Measurements from ENCODE around the gene CNTNAP5.

Gene CNTNAP5

DNA sequence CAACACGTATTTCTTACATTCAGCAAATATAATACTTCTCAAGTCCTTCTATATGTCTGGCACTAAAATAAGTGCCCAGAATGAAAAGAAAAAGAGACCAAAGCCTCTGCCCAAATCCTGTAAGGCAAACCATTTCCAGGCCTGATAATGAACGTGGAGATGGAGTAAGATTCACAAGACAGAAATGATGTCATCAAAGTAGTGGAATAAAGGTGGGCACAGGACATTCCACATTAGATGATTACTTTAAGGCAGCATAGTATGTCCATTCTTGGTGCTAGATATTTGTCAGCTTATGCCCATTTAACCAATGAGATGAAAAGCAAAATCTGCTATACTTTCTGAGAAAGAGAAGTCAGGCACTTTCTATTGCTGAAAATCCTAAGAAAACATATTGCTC is 38.5 kb downstream of the CNTNAP5 start:
- no peak for DNase-seq (ENCODE audit: low read depth)

DNA sequence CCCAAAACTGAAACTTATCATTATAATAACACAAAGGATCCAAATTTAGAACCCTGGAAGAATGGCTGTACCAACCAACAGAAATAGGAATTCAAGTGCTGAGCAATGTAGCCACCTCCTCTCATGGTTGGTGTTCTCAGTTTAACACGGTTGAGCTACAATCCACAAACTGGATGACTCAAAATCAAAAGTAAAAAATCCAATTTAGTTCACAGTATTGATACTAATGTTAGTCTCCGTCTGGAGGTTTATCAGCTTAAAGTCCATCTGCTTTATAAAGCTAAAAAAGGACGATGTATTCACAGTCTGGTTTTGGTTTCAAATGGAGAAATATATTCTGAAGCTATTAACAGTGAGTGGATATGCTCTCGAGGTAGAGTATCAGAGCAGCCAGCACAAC is 40.5 kb downstream of the CNTNAP5 start:
- no peak for DNase-seq (ENCODE audit: low read depth)

DNA sequence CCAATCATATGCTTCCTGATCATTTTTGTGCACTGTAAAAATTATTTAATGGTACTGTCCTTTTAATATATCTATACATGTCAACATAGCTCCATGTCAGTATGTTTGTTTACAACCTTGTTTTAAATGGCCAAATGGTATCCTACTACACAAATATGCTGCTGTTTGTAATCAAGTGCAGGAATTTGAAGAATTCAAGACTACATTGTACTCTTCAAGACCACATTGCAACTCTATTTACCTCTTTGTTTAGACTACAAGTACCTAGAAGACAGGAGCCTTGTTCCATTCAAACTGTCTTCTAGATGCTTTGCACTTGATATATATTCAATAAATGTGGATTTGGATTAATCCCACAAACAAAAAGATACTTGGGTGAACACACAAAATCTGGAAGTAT is 41.7 kb downstream of the CNTNAP5 start:
- no peak for DNase-seq (ENCODE audit: low read depth)

DNA sequence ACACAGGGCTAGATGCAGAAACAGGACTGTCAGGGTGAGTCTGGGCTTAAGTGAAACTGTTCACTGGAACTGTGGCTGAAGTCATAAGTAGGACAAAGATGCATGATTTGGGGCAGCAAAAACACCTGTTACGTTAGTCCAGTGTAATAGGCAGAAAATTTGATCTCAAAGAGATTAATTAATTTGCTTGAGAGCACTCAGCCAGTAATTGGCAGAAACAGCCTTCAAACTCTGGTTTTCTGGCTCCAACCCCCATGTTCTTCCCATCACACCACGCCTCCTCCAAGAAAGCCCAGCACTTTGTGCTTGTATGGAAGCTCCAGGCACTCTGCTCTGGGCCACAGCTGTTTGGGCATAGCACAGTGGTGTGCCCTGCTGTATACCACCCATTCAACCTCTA is 54.0 kb downstream of the CNTNAP5 start:
- no peak for DNase-seq (ENCODE audit: low read depth)

DNA sequence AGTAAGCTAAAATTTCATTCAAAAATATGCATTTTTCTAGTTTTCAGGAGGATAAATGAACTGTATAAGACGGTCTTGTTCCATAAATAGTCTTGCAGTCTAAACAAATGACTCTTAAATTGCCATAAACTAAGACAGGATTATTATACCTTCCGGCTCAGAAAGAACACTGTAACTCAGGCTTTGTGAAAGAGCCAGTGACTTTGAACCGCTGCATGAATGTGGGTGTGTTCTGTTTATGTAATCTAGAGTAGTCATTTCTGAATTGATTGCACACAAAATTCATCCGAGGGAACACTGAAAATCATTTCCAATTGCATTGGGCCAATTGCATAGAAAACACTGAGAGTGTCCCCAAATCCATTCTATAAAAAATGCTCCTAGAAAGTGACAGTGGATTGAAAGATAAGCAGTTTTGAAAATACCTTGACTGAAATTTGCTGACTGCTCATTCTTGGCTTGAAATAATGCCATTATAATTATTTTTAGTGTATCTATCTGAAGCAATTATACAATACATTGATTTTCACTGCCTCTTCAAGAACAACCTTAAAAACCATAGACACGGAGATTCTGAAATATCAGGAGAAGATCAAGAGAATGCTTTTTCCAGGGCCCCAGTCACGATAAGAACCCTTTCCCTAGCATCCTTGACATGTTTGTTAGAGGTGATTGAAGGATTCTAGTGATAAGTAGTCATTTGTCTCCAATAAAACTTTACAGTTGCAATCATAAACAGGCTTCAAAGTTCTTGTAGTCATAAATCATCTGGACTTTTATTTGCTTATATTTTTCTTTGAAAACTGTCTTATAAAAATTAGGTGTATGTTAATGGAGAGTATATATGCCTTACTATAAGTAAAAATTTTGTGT is 55.4 kb downstream of the CNTNAP5 start:
- no peak for DNase-seq (ENCODE audit: low read depth)

DNA sequence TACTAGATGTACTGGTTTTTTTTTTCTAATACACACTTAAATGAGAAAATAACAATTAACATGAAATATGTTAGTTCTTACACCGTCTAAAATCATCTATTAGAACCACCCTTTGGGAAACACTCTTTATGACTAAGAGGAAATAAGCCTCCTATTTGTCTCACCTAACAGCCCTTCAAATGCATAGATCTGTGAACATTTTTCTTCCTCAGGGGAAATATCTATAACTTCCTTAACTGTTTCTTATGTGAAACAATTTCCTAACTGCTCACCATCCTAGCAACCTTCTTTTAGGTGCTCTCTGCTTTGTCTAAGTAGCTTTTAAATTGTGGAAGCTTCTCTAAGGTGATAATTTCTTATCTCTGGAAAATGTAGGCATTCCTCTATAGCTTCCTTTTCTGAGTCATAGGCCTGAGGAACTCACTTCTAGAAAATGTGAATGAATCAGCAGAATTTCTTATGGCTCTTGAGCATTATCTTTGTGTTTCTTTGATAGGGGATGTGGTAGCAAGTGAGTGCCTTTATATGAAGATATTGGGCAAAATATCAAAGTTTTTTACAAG is 56.1 kb downstream of the CNTNAP5 start:
- no peak for DNase-seq (ENCODE audit: low read depth)

DNA sequence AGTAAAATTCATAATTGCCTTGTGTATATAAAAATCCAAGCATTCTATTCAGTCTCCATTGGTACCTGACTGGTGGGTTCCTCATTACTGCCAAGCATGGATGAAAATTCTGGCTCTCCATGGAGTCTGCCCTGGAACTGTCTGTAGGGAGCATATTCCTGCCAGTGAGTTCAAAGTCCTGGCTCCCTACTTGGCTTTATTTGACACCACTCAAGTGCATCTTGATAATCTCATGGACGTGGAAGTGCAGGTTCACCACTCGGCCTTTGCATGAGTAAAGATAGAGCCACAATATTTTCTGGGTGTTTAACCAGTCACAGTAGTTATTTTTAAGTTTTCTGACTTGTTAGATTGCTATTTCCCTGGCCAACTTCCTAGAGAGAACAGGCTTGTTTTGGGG is 63.5 kb downstream of the CNTNAP5 start:
- no peak for DNase-seq (ENCODE audit: low read depth)

DNA sequence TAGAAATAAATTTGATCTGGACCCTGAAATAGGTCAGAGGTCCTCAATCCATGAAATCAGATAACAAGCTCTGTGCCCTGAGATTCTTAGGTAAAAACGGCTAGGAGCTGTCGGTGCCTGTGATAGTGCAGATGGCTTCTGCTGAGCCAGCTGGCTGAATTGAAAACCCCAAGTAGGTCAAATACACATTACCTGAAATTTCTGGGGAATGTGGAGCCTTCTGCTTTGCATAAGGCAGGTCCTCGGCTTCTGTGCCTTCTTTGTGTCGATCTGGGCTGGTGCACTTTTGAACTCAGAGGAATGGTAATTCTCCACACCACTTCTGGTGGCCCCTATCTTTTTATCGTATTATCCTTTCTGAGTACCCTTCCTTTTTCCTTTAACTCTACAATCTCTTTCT is 66.6 kb downstream of the CNTNAP5 start:
- DNase-seq (ENCODE audit: low read depth): no peak

DNA sequence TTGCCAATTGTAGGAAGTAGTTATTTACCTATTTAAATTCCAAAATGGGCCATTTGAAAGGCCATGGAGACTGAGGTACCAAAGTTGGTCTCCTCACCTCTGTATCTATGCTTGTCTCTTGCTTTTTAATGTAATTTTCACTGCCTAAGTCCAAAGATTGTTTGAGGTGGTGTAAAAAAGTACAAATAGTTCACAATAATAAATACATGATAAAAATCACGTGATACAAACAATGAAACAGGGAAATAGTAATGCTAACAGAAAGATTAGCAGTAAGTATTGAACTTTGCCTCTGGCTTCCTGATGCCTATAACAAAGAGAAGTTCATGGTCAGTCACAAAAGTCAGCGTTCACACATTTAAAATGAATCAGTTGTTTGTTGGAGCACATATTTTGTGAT is 67.6 kb downstream of the CNTNAP5 start:
- DNase-seq (ENCODE audit: low read depth): no peak

DNA sequence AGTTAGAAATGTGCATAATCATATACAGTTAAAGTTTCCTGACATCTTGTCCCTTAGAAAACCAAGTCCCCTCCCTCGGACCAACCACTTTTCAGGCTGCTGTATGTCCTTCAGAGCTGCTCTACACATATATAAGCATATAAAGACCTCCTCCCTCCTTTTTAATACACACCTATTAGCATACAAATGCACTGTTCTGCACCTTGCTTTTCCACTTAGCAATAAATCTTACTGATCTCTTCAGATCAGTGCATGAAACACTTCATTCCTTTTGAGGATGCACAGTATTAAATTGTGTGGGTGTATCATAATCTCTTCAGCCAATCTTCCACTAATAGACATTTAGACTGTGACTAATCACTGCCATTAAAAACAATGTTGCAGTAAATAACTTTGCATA is 79.8 kb downstream of the CNTNAP5 start:
- no peak for DNase-seq (ENCODE audit: low read depth)

DNA sequence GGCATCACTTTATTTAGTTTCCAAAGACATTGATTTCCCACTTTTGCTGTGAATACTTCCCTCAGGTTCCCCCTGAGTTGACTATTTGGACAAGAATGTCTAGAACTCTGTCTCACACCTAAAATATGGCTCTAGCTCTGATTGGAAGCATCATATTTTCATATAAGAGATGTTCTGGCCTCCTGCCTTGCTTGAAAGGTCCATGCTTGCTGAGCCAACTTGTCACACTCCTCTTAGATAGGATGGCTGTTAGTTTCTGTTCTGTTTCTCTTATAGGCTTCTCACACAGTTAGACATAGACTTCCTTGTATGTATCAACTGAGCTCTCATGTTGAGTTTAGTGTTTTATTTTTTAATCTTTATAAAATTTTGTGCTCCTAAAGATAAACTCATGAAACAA is 87.1 kb downstream of the CNTNAP5 start:
- no peak for DNase-seq (ENCODE audit: low read depth)

DNA sequence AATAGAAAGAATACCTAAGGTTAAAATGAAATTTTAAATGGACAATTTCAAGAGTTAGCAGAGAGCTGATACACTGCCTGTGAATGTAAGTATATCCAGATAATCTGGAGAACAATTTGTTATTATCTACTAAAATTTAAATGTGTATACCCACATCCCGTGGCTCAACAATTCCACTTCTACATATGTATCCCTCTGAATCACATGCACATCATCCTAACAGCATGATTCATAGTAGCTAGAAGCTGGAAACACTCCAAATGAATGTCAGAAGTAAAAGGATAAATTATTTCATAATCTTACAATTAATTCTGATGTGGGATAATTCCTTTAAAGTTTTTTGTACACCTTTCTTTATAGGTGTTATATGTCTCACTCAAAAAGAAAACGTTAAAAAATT is 87.9 kb downstream of the CNTNAP5 start:
- peak; percentile 4 for DNase-seq (ENCODE audit: low read depth)

DNA sequence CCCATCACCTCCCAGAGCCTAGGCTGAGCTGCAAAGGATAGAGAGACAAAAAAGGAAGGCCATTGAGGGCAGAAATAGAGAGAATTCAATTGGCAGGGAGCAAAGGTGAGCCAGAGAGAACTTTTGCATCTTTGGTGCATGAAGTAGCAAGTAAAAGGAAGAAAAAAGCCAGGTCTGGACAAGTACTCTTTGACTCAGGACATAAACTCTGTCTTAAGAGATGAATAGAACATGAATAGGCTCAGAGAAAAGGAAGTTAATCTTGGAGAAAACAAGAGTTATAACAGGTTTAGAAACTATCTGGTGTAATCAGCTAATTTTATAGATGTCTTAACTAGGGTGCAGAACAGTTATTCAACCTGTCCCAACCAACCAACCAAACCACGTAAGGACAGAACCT is 95.2 kb downstream of the CNTNAP5 start:
- no peak for DNase-seq (ENCODE audit: low read depth)

DNA sequence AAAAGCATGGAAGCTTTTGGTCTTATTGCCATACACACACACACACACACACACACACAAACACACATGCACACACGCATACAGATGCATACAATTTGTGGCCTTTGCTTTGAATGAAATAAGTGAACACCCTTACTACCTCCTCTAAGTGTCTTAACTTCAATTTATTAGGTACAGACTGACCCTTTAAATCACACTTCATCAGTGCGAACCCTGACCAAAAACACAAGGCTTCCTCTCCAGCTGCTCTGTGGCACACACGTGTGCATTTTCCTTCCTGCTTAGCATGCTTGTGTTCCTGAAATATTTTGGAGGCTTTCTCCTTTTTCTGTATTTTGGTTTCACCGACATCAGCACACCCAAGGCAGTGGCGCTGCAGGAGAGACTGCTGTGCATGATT is 96.0 kb downstream of the CNTNAP5 start:
- no peak for DNase-seq (ENCODE audit: low read depth)

DNA sequence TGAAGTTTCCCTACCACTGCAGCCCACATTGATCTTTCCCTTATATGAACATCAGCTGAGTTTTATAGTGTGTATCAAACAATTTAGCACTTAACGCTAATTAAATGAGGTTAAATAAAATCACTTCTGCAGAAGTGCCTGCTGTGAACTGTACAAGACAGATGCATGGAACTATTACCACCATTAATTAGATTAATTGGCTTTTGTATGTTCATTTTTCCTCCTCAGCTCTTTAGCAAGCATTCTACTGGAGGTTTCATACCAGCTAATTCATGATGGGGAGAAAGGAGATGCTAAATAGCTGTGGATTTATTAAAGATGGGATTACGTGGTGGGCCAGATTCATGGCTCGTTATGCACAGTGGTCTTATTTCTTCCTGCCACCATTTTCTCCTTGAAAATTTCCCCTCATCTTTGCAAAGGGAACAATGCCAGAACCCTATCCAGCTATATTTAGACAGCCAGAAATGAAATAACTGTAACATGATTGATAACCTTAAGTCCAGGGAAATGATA is 96.7 kb downstream of the CNTNAP5 start:
- no peak for DNase-seq (ENCODE audit: low read depth)

DNA sequence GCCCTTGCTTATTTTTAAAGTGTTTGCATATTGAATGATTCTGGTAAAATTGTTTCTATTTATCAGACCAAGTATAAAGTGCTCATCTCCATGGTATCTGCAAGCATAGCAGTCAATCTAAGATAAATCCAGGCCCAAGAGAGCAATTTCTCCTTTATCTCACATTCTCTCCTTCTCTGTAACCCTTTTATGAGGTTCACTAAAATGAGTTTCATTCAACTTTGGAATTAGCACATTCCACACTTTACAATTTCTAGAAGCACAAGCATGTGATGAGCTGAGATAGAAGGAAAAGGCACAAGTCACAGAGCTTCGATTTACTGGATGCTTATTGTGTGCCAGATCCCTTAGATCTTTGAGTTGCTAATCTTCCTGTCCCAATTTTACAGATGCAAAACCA is 97.3 kb downstream of the CNTNAP5 start:
- no peak for DNase-seq (ENCODE audit: low read depth)

DNA sequence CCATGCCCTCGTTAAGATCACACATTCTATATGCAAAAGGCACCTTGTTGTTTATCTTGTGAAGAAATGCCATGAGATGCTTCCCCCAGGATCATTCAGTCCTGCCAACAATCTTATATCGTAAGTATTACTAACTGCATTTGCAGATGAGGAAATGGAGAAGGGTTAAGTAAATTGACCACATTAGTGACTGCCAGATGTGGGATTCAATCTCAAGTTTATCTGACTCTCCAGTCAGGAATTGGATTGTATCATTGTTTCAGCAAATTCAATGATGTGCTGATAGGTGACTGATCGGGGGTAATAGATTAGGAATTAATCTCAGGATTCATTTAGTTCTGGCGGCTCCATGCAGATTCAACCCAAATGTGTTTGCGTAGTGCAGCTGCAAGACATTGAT is 106.2 kb downstream of the CNTNAP5 start:
- DNase-seq (ENCODE audit: low read depth): no peak

DNA sequence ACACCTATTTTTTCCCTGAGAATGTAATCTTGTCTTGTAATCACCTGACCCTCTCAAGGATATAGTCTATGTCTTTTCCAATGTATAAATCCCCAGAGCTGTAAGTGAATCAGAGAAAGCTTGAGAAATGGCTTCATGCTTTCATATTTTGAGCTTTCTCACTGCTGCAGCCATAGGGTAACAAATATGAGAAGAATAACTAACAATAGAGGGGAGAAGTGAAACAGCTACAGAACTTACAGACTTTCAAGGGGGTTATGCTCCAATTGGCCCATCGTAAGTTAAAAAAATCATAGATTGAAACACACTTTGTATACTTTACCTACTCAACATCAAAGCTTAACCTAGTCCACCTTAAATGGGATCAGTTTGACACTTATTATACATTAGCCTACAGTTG is 111.0 kb downstream of the CNTNAP5 start:
- no peak for DNase-seq (ENCODE audit: low read depth)

DNA sequence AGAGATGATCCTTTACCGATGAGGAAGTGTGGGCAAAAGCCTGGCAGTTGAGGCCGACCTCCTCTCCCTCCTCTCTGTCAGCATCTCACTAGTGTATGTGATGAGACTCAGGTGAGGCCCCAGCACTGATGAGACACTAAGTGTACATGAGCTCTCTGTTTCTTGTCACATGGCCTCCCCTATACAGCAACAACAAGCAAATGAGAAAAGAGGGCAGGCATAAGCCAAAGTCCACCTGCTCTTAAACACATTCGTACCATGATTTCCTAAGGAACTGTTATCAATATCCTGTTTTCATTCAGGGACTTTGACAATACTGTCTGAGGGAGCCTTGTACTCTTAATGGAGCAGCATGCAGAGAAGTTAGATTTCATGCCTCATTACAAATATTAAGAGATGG is 113.0 kb downstream of the CNTNAP5 start:
- no peak for DNase-seq (ENCODE audit: low read depth)

DNA sequence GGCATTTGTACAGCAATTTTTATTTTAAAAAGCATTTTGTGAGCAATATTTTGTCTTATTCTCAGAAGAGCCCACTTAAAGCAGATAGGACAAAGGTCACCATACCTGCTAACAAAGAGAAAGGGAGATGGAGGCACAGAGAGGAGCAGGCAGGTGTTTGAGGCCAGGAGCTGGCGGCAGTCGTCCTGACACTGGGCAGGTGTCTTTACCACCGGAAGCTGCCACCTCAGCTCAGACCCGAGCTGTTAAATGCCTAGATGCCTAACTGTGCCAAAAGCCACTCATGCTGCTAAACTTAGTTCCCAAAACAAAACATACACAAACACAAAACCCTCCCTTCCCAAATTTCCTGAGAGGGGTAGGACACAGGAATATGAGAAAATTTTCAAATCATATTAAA is 120.9 kb downstream of the CNTNAP5 start:
- DNase-seq (ENCODE audit: low read depth): no peak

DNA sequence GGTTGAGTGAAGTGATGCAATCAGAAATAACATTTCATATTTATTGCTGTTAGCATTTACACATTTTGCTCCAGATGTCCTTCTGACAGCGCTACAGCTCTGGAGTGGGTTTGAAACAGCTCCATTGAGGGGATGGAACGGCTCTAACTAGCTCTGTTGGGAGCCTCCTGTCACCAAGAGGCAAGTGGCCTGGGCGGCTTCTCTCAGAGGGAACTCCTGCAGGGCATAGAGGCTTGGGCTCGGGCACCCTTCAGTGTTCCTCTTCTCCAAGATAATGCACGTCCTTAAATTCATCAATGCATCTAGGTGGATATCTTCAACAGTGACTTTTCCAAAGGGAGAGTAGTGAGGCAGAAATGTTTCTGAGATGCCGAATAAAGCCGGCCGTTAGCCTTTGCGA is 122.5 kb downstream of the CNTNAP5 start:
- no peak for DNase-seq (ENCODE audit: low read depth)

DNA sequence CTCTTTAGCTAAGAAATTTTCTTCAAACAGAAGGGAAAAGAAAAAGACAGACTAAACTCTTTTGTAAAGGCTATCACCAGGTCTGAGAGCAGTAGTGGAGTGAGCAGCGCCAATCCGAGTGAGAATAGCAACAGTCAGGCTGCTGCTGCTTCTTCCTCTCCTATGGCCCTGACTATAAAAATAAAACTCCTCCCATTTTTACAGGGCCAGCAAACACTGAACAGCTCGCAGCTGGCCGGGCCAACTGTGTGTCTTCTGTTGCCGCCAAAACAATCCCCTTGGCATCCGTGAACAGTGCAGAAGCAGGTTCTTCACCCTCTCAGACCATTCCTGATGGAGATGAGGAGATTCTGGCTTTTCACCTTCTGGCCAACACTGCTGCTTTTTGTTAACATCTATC is 124.5 kb downstream of the CNTNAP5 start:
- no peak for DNase-seq (ENCODE audit: low read depth)

DNA sequence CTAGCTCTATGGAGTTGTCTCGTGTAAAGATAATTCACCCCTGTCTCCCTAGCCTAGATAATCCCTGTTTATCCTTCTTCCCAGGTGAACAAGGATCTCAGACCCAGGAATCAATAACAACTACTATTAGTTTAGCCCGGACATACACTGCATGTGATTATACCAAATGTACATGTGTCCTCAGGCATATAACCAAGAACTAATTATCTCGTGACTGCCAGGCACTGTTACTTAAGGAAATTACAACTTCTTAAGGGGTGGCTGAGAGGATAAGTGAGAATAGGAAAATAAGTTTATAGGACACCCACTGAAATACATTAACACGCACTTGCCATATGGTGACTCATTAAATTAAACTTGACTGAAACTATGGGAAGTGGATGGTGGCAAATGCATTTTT is 126.6 kb downstream of the CNTNAP5 start:
- DNase-seq (ENCODE audit: low read depth): no peak

DNA sequence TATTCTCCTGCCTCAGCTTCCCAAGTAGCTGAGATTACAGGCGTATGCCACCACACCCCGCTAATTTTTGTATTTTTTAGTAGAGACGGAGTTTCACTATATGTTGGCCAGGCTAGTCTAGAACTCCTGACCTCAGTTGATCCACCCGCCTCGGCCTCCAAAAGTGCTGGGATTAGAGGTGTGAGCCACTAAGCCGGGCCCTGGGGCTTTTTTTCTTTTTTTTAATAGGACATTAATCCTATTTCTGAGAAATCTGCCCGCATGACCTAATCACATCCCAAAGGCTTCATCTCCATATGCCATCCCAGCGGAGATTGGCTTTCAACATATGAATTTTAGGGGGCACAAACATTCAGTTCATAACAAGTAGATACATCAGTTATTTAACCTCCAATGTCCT is 128.6 kb downstream of the CNTNAP5 start:
- no peak for DNase-seq (ENCODE audit: low read depth)
